NCI-H2081 (cell line): Measurements from ENCODE around the gene PAFAH1B2.
"Not testable (repeated sequence)": the region's sequence is repeated elsewhere in the genome, so short reads cannot be mapped to it uniquely, and the experiment has no call there.

Experiments used
- DNase-seq, 2 experiments: peaks; one replicate each; lab custom pipeline; 2025; lab: John Stamatoyannopoulos, UW

The PAFAH1B2 gene

GRCh38 chr11:117143871-117144476, at the start of gene PAFAH1B2:
PAFAH1B2 (plus strand) TSS chr11:117144287; CDS start chr11:117152448, 8,161 bp downstream.
- peak; percentile 97 for DNase-seq

- no peak for DNase-seq
Observed at GRCh38 chr11:117094776-117095175, 49.3 kb upstream of the PAFAH1B2 start.

DNA sequence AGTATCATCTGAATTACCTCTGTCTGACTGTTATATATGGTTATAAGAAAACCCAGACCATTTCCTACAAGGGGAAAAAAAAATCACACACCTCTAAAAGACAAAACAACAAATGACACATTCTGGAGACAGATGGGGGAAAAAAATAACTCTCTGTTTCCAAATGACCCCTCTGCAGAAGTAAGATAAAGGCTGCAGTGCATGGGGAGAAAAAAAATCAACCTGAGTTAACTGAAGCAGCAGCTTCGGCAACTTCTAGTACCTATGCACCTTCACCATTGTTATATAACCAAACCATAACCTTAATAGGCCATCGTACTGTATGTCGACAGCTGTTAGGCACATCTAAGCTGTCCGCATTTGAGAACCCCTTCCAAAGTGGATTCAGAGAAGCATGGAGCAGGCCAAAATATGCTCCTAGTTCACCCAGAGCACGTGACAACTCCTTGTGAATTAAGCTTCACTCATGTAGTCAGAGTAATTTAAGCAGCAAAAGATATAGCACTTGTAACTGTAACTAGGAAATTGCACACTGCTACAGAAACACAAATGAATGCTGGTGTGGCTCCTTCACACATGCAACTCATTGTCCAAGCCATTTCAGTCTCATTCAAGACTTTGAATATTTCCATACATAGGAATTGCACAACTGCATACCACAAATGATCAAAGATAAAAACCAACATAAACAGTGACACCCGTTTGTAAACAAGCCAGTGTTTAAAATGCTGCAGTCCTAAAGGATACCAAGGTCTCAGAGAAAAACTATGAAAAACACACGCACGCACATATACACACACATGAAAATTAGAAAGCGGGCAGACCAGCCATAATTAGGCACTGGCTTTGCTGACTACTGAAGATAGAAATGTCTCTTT, 48.6 kb upstream of the PAFAH1B2 start:
- no peak for DNase-seq

- DNase-seq = no peak
Observed at GRCh38 chr11:117096201-117096991, 47.7 kb upstream of the PAFAH1B2 start.

GRCh38 chr11:117097014-117097388, 47.1 kb upstream of the PAFAH1B2 start:
- DNase-seq = no peak

- peak; percentile 34 to 46 for DNase-seq
Observed at GRCh38 chr11:117097389-117098268, 46.5 kb upstream of the PAFAH1B2 start.

GRCh38 chr11:117098269-117099232, 45.5 kb upstream of the PAFAH1B2 start, which contains the start of gene SIK3:
SIK3 (minus strand) TSS chr11:117098428; CDS start chr11:117098415, 13 bp downstream.
- peak; percentile 92 to 96 for DNase-seq

DNA sequence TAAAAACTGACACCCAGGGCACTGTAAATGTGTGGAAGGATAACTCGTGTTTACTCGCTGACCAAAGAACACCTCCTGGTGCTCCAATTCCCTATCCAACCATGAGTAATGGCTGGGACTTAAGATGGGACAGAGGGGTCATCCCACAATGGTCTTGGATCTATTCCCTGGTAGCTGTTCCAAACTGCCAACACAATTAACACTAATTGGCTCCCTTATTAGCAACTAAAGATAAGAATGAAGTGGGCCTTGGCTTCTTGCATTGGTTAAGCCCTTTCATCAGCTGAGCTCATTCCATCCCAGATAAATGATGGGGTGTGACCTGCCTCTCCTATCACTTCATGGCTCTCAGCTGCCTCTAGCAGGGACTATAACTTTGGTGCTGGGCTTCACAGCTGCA, 44.4 kb upstream of the PAFAH1B2 start:
- DNase-seq = no peak

- no peak for DNase-seq
Observed at GRCh38 chr11:117100556-117100955, 43.5 kb upstream of the PAFAH1B2 start.

DNA sequence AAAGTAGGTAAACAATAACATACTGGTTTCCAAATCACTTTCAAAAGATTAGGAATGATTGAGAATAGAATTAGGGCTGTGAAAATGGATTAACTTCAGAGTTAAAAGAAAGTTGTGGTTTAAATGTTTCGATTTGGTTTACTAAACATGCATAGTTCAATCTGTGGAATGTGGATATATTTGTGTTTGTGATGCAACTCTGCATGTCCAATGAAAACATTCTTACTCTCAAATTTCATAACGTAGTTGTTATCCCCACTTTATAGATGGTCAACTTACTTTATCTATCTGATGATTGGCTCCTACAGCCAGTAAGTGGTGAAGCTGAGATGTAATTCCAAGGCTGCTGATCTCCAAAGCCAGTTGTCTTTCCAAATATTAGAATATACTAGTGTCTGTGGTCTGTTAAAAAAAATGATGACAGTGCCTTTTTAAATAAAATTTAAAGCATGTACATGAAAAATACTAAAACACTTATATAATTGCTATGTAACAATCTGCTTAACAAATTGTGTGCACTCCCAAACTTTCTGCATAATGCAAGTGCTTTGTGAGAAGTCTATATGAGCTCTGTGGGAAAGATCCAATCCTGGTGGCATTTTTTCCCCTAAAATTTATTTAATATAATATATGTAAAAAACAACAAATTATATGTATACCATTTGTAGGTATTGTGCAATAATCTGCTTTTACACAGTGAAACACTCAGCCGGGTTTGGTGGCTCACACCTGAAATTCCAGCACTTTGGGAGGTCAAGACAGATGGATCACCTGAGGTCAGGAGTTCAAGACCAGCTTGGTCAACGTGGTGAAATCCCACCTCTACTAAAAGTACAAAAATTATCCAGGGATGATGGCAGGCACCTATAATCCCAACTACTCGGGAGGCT, 36.1 kb upstream of the PAFAH1B2 start:
- no peak for DNase-seq

DNA sequence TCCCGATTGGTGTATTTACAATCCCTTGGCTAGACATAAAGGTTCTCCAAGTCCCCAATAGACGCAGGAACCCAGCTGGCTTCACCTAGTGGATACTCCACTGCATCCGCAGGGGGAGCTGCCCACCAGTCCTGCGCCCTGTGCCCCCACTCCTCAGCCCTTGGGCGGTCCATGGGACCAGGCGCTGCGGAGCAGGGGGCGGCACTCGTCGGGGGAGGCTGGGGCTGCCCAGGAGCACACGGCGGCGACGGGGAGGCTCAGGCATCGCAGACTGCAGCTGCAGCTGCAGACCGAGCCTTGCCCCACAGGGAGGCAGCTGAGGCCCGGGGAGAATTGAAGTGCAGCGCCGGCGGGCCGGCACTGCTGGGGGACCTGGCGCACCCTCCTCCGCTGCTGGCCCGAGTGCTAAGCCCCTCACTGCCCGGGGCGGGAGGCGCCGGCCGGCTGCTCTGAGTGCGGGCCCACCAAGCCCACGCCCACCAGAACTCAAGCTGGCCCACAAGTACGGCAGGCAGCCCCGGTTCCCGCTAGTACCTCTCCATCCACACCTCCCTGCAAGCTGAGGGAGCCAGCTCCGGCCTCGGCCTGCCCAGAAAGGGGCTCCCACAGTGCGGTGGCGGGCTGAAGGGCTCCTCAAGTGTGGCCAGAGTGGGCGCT, 33.7 kb upstream of the PAFAH1B2 start:
- no peak for DNase-seq

DNA sequence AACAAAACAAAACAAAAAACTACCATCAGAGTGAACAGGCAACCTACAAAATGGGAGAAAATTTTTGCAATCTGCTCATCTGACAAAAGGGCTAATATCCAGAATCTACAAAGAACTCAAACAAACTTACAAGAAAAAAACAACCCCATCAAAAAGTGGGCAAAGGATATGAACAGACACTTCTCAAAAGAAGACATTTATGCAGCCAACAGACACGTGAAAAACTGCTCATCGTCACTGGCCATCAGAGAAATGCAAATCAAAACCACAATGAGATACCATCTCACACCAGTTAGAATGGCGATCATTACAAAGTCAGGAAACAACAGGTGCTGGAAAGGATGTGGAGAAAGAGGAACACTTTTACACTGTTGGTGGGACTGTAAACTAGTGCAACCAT, 31.6 kb upstream of the PAFAH1B2 start:
- DNase-seq = not testable (repeated sequence)

DNA sequence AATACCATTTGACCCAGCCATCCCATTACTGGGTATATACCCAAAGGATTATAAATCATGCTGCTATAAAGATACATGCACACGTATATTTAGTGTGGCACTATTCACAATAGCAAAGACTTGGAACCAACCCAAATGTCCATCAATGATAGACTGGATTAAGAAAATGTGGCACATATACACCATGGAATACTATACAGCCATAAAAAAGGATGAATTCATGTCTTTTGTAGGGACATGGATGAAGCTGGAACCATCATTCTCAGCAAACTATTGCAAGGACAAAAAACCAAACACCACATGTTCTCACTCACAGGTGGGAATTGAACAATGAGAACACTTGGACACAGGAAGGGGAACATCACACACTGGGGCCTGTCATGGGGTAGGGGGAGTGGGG, 31.1 kb upstream of the PAFAH1B2 start:
- not testable (repeated sequence) for DNase-seq

GRCh38 chr11:117117681-117118080, 26.4 kb upstream of the PAFAH1B2 start:
- no peak for DNase-seq

DNA sequence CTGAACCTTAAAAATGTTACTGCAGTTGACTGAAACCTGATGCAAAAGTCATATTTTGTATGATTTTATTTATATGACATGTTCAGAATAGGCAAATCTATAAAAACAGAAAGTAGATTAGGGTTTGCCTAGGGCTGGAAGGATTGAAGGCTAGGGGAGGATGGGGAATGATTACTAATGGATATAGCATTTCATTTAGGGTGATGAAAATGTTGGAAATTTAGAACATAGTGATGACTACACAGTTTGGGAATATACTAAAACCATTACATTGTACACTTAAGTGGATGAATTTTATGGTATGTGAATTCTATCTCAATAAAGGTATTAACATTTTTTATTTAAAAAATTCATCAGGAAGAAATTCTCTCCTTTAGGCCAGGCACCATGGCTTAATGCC, 22.9 kb upstream of the PAFAH1B2 start:
- DNase-seq = no peak

DNA sequence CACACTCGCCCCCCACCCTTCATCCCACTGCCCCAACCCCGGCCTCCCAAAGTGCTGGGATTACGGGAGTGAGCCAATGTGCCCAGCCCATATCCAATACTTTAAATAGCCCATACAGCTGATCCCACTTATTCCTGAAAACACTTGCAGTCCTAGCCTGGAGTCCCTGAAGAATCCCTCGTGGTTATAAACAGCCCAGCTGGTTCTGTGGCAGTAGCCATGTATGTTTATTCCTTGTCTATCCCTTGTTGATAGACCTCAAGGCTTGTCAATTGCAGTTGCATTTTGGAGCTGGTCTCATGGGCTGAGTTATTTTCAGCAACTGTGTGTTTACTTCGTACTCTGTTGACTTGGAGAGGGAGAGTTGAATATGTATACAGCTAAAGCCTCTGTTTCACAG, 21.5 kb upstream of the PAFAH1B2 start:
- no peak for DNase-seq

DNA sequence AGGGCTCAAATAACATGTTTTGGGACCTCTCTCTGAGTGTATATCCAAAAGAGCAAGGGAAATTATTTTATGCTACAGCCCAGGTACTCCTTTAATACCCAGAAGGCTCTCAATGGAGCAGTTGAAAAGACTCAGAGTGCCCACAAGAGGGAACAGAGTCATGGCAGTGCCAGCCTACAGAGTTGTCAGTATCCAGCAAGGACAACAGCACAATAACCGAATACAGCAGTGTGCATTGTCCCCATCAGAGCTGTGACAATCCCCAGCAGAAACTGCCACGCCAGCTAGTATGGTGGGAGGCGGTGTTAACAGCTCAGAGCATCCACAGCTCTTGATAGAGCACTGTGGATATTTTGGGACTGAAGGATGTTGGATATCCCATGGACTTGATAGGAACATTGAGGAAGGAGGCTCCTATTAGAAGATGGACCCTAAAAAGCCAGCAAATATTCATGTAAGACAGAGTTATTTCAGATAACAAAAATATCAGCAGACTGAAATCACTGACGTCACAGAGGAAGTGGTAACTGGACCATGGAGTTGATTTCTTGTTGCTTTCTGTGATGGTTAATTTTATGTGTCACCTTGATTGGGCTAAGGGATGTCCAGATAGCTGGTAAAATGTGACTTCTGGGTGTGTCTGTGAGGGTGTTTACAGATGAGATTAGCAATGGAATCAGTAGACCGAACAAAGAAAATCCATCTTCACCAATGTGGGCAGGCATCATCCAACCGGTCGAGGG, 17.7 kb upstream of the PAFAH1B2 start:
- no peak for DNase-seq
